HG02970 (cell line): ENCODE data around the gene SHISA6.

Experiments
- ATAC-seq: cut with Tn5 transposase; IDR thresholded peaks from one replicate; pipeline ENCODE4 v1.9.1; 2021; ENCODE audit warnings: mild to moderate bottlenecking, moderate library complexity, moderate number of reproducible peaks; ENCODE audit not compliant: unreplicated experiment, low FRiP score

SHISA6 gene

DNA sequence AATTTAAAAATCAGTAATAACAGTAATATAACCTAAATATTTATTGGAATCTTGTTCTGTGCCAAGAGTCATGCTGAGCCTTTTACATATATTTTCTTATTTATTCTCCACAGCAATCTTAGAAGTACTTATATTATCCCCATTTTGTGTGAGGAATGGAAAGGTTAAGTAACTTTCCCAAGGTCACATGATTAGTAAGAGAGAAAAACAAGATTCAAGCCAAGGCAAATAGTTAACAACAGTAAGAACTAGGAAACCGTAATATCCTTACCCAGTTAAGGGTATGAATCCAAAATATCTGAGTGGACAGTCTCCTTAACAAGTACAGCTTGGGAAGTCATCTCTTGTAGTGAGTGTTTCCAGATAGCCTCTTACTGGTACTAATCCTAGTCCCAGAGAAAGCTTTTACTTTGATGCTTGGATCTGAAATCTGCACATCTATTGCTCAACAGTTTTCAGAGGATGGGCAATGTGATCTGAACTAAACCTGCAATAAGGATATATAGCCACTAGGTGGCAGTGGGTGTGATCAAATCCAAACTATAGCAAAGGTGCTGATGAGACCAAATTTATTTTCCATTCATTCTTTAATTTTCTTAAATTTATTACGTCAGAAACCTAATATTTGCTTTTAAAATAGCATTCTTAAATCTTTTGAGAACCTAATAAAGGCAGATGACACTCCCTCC lies 23.3 kb downstream of the SHISA6 start:
- ATAC-seq: no peak

- ATAC-seq: no peak
Observed at GRCh38 chr17:11267999-11268575, 27.1 kb downstream of the SHISA6 start.

DNA sequence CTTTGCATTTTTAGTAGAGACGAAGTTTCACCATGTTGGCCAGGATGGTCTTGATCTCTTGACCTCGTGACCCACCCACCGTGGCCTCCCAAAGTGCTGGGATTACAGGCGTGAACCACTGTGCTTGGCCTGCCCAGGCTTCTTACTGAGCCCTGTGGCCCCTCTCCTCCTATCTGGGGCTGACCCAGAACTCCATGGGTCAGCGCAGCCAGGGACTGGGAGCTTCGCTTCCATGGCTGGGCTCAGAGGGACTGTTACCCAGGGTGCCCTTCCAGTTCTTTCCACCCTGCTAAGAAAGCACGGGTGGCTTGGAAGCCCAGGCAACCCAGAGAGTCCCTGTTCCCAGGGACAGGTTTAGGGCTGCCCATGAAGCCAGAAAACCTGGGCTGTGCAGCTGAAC lies 28.2 kb downstream of the SHISA6 start:
- no peak for ATAC-seq

DNA sequence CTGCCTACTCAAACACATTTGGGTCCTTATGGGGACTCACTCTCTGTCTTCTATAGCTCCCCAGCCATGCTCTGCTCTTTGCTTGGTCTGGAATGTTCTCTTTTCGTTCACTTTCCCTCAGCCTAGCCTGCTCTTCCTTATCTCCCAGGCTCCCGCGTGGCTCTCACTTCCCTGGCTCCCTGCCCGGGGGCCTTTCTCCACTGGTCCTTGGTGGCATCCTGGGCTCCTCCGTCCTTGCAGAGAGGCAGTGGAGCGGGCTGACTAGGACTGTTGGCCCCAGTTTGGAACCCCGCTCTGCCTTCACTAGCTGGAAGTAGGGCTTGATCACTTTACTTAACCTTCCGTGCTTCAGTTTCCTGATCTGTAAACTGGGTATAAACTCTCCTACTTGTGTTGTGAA lies 31.2 kb downstream of the SHISA6 start:
- ATAC-seq: no peak

- no peak for ATAC-seq
Observed at GRCh38 chr17:11273596-11273995, 32.6 kb downstream of the SHISA6 start.

- no peak for ATAC-seq
Observed at GRCh38 chr17:11274106-11274505, 33.1 kb downstream of the SHISA6 start.

- ATAC-seq: no peak
Observed at GRCh38 chr17:11276486-11276885, 35.5 kb downstream of the SHISA6 start.

DNA sequence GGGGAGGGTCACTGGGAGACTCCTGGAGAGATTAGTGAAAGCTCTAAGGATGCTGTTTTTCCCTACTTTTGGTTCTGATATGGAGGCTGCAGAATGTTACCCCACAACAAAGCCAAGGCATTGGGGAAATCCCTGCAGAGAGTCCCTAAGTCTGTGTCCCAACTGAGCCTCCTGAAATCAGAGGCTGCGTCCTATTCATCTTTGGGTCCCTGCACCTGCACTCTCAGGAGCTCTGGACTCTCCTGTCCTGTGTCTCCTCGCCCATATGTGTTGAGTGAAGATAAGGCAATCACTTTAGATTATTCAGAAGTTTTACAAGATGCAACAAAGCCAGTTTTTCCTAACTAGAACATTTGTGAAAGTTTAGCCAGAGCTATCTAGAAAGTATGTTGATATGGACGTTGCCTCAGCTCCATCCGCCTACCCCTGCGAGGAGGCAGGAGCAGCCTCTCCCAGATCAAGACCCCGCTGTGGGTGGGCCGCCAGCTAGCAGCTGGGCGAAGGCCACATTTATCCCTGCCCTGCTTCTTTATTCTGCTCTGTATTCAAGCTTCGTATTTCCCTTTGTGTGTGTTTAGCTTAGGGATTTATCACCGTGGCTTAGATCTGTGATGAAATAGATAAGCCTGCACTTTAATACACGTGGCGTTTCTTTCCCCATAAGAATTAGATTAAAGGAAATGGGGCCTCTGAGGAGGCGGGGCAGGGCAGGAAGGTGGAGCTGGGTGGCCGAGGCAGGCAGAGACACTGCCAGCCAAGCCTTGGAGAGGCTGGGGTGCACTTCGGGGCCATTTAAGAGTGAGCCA lies 37.4 kb downstream of the SHISA6 start:
- no peak for ATAC-seq

DNA sequence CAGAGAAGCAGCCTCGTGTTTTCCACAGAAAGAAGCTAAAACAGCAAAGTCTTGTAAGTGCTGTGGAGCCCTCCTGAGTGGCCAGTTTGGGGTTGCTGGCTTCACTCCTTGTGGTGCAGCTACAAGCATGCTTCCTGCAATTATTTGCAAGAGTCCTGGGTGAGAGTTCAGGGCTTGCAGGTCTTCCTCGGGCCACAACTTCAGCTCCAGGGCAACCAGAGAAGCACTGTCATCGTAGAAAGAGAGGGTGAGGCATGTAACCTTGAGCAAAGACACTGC lies 37.9 kb downstream of the SHISA6 start:
- no peak for ATAC-seq

GRCh38 chr17:11279776-11280344 lies 38.8 kb downstream of the SHISA6 start:
- no peak for ATAC-seq

DNA sequence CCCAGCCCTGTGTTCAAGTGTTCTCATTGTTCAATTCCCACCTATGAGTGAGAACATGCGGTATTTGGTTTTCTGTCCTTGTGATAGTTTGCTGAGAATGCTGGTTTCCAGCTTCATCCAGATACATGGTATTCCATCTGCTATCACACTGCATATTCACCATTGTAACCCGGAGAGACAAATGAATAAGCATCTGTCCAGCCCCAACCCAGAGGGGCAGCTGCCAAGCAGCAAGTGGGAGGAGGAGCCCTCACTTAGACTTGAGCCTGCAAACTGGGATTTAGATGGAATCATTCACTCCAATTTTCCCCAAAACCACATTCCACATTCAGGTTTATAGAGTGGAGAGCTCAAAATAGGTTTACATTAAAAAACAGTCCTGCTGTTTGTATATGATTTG lies 41.6 kb downstream of the SHISA6 start:
- no peak for ATAC-seq

DNA sequence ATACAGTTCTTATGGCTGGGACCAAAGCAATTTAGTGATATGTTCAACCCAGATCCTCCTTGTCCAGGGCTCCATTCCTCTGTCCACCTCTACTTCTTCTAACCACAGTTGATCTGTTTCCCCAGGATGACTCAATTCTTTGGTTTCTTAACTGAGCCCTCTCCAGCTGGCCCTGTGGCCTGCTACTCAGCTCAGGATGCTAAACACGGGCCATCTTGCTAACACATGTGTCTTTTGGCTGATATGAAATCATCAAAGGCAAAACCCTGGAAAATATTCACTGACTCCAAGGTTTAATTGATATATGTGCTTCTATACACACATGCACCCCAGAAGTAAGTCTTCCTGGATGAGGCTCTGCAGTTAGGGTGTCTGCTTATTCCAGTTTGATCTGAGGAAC lies 43.8 kb downstream of the SHISA6 start:
- ATAC-seq: no peak

GRCh38 chr17:11285946-11286345 lies 44.9 kb downstream of the SHISA6 start:
- no peak for ATAC-seq

DNA sequence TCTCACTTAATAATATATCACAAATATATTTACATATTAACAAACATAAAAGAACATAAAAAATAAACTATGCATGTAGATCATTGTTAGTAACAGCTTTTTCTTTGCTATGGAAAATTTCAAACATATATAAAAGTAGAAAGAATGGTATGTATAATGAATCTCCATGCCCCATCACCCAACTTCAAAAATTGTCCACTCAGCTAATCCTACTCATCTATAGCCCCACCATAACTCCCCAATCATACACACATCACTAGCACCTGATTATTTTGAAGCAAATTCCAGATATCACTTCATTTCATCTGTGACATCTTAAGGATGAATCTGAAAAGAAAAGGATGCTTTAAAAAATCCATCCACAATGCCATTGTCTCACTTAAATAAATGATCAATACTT lies 46.8 kb downstream of the SHISA6 start:
- ATAC-seq: no peak

GRCh38 chr17:11290814-11291213 lies 49.8 kb downstream of the SHISA6 start:
- ATAC-seq: no peak

- ATAC-seq: no peak
Observed at GRCh38 chr17:11292491-11292890, 51.5 kb downstream of the SHISA6 start.

DNA sequence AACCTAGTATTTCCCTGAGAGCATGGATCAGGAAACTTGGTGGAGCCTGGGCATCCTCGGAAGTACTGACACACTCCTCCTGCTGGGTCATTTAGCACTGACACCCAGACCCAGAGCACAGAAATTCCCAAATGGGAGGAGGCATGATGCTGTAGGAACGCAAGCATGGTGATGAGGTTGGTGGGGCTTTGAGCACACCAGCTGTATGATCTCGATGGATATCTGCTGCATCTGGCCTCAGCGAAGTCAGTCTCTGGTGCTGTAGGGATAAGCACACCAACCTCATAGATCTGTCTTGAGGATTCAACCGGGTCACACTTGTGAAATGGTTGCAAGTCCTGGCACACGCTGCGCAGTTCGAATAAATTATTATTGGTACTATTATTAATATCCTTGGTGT lies 52.5 kb downstream of the SHISA6 start:
- ATAC-seq: no peak

- ATAC-seq: no peak
Observed at GRCh38 chr17:11294826-11295225, 53.8 kb downstream of the SHISA6 start.

GRCh38 chr17:11296994-11297393 lies 56.0 kb downstream of the SHISA6 start:
- ATAC-seq: no peak

DNA sequence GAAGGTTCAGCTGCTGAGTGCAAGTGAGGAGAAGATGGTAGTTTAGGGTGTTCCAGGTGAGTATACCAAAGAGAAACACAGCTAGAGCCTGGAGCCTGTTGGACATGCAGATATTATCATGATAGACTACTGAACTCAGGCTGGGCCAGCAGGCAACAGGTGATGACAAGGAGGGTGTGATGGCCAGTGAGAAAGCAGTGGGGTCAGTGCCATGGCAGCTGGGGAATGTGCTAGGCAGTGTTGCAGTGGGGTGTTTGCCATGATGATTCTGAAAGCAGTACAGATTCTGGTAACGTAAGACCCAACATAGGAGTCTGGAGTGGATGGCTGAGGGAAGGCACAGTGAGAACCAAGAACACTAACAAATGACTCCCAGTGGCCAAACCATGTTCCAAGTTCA lies 57.4 kb downstream of the SHISA6 start:
- ATAC-seq: no peak

DNA sequence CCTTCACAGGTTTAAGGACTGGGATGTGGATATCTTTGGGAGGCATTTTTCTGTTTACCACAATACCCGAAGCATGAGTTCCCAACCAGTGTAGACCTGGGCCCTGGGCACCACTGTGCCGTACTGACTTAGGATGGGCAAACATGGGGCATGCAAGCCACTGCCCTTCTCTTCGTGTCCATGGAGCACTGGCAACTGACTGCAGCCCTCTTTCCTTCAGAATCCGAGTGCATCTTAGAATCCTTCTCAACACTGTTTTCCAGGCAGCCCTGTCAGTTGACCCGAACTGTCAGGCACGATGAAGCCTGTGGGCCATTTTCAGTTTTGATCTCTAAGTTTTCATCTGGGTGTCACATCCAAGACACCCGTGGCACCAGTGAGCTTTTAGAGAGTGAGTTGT lies 59.2 kb downstream of the SHISA6 start:
- ATAC-seq: no peak

DNA sequence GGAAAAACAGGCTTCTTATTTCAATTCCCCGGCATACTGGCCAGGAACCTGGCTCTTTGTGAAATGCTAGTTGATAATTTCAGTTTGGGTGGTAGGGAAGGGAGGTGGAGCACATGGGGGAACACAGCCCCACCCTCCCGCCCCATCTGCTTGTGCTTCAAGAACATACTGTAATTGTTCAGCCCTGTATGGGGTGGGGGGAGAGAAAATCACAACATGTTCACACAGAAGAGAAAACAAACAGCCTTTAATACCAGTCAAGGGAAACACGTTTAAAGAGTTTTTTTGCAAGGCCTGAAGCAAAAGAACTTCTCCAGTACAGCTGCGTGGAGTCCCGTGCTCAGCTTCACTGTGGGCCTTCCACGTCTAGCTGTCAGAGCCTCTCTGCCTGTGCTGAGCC lies 59.7 kb downstream of the SHISA6 start:
- no peak for ATAC-seq
